ENCODE measurements around the gene MAP2K7. TPM values are rescaled to one million over a fixed set of nuclear protein-coding genes. Genes with fewer than 3 reads are reported as not detected.

The MAP2K7 gene
- total RNA-seq, 2 experiments from 2014 or later, result 36.8 to 37.0 TPM

DNA sequence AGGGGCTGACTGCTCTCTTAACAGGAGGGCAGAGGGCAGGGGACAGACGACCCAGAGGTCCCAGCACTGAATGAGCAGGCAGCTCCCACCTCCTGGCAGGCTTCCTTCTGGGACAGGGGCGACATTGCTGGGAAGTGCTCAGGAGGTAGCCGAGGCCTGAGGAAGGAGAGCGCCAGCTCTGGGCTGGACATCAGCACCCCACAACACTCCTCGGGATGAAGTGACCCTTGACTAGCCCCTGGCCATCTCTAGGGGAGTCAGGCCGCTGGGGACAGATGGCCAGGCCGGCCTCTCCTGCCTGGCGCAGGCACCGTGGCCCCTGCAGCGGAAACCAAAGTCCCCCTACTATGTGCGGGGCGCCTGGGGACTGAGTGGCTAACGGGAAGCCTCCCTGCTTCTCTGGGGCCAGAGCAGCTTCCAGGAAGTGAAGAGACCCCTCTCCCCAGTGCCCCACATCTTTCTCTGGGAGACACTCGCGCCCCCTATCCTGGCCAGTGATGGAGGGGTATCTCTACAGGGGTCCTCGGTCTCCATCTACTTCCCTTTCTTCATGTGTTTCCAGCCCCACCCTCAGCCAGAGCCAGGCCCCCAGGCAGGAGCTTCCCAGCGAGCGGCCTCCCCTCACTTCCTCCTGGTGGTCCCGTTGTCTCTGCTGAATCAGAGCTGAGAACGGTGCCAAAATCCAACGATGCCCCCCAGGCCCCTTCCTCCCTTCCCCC, 39.5 kb upstream of the MAP2K7 start:
- Mint-ChIP-seq H3K27me3 (peaks cover 34% of the 10 kb centered on the region), H3K9me3 (no peaks in the 10 kb centered on the region), H3K36me3 (ENCODE audit: low read depth) (no peaks in the 10 kb centered on the region), H3K4me1 (ENCODE audit: low read depth) (peaks cover 16% of the 10 kb centered on the region), H3K4me3 (no peak overlapping the region), H3K27ac (no peak overlapping the region)
- ChIA-PET CTCF (no interaction called here), POLR2A (interaction anchor here (0.8 to 1.0 kb wide), 2 partner anchors 10 kb away, joined by 3 read pairs; partner anchors contain the start of gene PRR36)
- DNase-seq, result no peak
- intact Hi-C loops (cut with micrococcal nuclease), result no loop called here
- ATAC-seq, result no peak
- TF ChIP-seq, protein P1, sequence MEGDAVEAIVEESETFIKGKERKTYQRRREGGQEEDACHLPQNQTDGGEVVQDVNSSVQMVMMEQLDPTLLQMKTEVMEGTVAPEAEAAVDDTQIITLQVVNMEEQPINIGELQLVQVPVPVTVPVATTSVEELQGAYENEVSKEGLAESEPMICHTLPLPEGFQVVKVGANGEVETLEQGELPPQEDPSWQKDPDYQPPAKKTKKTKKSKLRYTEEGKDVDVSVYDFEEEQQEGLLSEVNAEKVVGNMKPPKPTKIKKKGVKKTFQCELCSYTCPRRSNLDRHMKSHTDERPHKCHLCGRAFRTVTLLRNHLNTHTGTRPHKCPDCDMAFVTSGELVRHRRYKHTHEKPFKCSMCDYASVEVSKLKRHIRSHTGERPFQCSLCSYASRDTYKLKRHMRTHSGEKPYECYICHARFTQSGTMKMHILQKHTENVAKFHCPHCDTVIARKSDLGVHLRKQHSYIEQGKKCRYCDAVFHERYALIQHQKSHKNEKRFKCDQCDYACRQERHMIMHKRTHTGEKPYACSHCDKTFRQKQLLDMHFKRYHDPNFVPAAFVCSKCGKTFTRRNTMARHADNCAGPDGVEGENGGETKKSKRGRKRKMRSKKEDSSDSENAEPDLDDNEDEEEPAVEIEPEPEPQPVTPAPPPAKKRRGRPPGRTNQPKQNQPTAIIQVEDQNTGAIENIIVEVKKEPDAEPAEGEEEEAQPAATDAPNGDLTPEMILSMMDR (IDR thresholded peaks at IDR 0.05), result no peak

DNA sequence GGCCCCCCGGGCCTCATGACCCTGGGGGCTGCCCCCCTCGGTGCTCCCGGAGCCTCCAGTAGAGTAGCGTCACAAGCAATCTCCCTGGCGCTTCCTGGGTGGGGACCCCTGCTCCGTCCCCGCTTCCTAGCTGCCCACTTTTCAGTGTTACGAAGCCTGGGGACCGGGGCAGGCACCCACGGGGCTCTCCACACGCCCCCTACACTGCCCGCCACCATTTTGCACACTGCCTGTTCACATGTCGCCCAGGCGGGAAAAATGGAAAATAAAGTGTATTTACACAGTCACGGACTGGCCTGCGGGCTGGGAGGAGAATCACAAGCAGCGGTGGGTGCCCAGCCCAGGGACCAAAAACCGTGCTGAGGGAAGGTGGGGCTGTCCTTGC, 39.0 kb upstream of the MAP2K7 start:
- ChIA-PET CTCF (no interaction called here), POLR2A (interaction anchor here (0.8 kb wide), 1 partner anchor 10 kb away, joined by 3 read pairs; the partner anchor contains the start of gene PRR36)
- Mint-ChIP-seq H3K4me3 (no peak overlapping the region), H3K27me3 (peaks cover 34% of the 10 kb centered on the region), H3K4me1 (ENCODE audit: low read depth) (peaks cover 16% of the 10 kb centered on the region), H3K27ac (no peak overlapping the region), H3K9me3 (no peaks in the 10 kb centered on the region), H3K36me3 (ENCODE audit: low read depth) (no peaks in the 10 kb centered on the region)
- DNase-seq (no peak), ATAC-seq (no peak)
- TF ChIP-seq, protein P1 (IDR thresholded peaks at IDR 0.05), result no peak
- intact Hi-C loops (cut with micrococcal nuclease), result no loop called here

DNA sequence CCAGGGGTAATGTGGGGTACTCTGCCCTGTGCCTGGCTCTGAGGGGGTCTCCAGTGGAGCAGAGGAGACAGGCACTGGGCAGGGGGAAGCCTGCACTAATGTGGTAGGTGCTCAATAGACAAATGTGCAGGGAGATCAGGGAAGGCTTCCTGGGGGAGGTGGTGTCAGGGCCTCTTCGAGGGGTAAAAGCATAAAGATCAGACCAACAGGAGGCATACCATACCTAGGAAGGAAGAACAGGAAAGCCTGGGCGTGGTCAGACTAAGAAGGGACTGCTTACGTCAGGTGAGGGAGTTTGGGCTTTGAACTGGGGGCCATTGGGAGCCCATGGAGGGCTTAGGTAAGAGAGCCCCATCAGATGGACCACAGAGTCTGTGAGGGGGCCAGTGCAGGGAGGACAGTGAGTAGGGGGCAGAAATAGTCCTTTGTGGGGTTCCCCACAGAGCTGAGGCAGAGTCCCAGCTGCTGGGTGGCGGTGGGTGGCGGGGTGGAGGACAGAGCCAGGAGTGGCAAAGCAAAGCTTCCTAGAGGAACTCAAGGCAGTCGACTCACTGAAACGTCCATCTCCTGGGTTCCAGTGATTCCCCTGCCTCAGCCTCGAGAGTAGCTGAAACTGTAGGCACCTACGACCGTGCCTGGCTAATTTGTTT, 38.3 kb upstream of the MAP2K7 start:
- ChIA-PET POLR2A (interaction anchor here (0.8 kb wide), 1 partner anchor 9 kb away, joined by 3 read pairs; the partner anchor contains the start of gene PRR36), CTCF (no interaction called here)
- H3K4me3 Mint-ChIP-seq, result no peak overlapping the region
- TF ChIP-seq, protein P1 (IDR thresholded peaks at IDR 0.05), result no peak
- intact Hi-C loops (cut with micrococcal nuclease), result no loop called here
- H3K27me3 Mint-ChIP-seq, result peaks cover 34% of the 10 kb centered on the region
- no peaks in the 10 kb centered on the region for H3K36me3 Mint-ChIP-seq (ENCODE audit: low read depth)
- peak overlapping the region; percentile 33 for H3K27ac Mint-ChIP-seq
- H3K9me3 Mint-ChIP-seq, result no peaks in the 10 kb centered on the region
- no peak for DNase-seq
- ATAC-seq, result no peak
- peaks cover 19% of the 10 kb centered on the region for H3K4me1 Mint-ChIP-seq (ENCODE audit: low read depth)

DNA sequence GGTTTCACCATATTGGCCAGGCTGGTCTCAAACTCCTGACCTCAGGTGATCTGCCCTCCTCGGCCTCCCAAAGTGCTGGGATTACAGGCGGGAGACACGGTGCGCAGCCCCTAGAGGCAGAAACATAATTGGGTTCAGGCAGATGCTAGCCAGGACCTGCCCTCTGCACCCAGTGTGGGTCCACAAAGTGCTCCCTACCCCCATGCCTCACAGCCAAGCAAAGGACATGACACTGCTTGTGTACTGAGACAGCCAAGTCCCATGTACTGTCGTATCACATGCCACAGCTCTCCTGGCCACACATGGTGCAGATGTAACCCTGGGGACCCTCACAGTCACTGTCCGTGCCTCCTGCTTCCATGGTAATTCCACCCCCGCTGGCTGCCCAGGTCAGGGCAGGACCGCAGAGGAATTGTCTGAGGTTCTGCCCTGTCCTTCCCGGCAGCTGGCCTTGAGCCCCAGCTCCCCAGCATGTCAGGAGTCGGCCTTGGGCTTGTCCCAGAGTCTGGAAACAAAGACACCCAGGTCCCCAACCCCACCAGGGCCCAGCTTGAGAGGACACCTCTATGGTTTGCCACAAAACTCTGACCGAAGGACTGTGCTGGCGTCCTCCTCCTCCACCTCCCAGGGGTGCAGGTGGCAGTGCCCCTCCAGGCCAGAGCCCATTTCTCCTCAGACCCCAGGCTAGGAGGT, 37.1 kb upstream of the MAP2K7 start:
- TF ChIP-seq, protein P1 (IDR thresholded peaks at IDR 0.05), result no peak
- no peaks in the 10 kb centered on the region for H3K36me3 Mint-ChIP-seq (ENCODE audit: low read depth)
- DNase-seq (no peak), ATAC-seq (no peak)
- peaks cover 31% of the 10 kb centered on the region for H3K27me3 Mint-ChIP-seq
- H3K4me1 Mint-ChIP-seq (ENCODE audit: low read depth), result peaks cover 28% of the 10 kb centered on the region
- no peak overlapping the region for H3K27ac Mint-ChIP-seq
- no peaks in the 10 kb centered on the region for H3K9me3 Mint-ChIP-seq
- ChIA-PET CTCF (no interaction called here), POLR2A (no interaction called here)
- H3K4me3 Mint-ChIP-seq, result no peak overlapping the region
- intact Hi-C loops (cut with micrococcal nuclease), result no loop called here
